Small intestine (tissue), 7 donors: ENCODE data around the gene C1orf105. TPM values are rescaled to one million over a fixed set of nuclear protein-coding genes. Genes with fewer than 3 reads are reported as not detected.
"Not testable (repeated sequence)": the region's sequence is repeated elsewhere in the genome, so short reads cannot be mapped to it uniquely, and the experiment has no call there.

Source experiments
- DNase-seq, 2 donors: peaks; one replicate each; pipeline versions ENCODE4 v3.0.0 to v3.0.0-alpha.2; 2013
- FAIRE-seq: peaks from 2 replicates; lab custom pipeline; 2012; peaks lifted over from hg19 to GRCh38; lab: Jason Lieb, UNC
- H3K27ac ChIP-seq, 3 donors: one replicate each; pipeline ENCODE4 v1.5.1; 2013; ENCODE audit warnings: low read length in 2 of 3, mild to moderate bottlenecking in 2 of 3, control low read depth in 1 of 3, inconsistent platforms in 1 of 3, low read depth in 1 of 3, moderate library complexity in 1 of 3
- H3K27me3 ChIP-seq, 3 donors: one replicate each; pipeline ENCODE4 v1.6.1; 2013; ENCODE audit warnings: low read length in 3 of 3, inconsistent platforms in 1 of 3; ENCODE audit not compliant: control insufficient read depth in 3 of 3, insufficient read depth in 3 of 3
- H3K36me3 ChIP-seq, 3 donors: one replicate each; pipeline ENCODE4 v1.6.1; 2013; ENCODE audit warnings: low read length in 3 of 3, inconsistent platforms in 1 of 3, low read depth in 1 of 3, mild to moderate bottlenecking in 1 of 3, moderate library complexity in 1 of 3; ENCODE audit not compliant: control insufficient read depth in 3 of 3, insufficient read depth in 2 of 3
- H3K4me1 ChIP-seq, 3 donors: one replicate each; pipeline ENCODE4 v1.6.1; 2013; ENCODE audit warnings: low read length in 2 of 3, inconsistent platforms in 1 of 3, low read depth in 1 of 3, mild to moderate bottlenecking in 1 of 3, moderate library complexity in 1 of 3; ENCODE audit not compliant: control insufficient read depth in 3 of 3, insufficient read depth in 2 of 3
- H3K4me3 ChIP-seq, 3 donors: one replicate each; pipeline ENCODE4 v1.5.1; 2013; ENCODE audit warnings: low read length in 3 of 3, control low read depth in 1 of 3, inconsistent platforms in 1 of 3, low read depth in 1 of 3, mild to moderate bottlenecking in 1 of 3, moderate library complexity in 1 of 3
- H3K9me3 ChIP-seq, 2 donors: one replicate each; pipeline ENCODE4 v1.6.1; 2013; ENCODE audit warnings: low read depth in 1 of 2, low read length in 1 of 2; ENCODE audit not compliant: control insufficient read depth in 2 of 2, insufficient read depth in 1 of 2
- WGBS, 3 donors: extraction: QIAGEN DNeasy Blood & Tissue Kit; methylation state at CpG; one replicate each; pipeline ENCODE4 v1.1.7; 2013; 5-methylcytosine and 5-hydroxymethylcytosine counted together
- polyA plus RNA-seq, 4 donors: library from polyadenylated mRNA; stranded (reverse) in 3 of 4; unstranded in 1 of 4; fragments of 200-250 nt in 3 of 4; fragments of 120-200 nt in 1 of 4; gene quantifications; one replicate each; pipeline versions ENCODE4 v1.2.1 to v1.2.3, GENCODE V29; 2013
- donor health status: healthy with polysubstance abuse.
- donor health status: control.
- donor health status: control.
- donor health status: Bipolar disorder and iron deficiency.
- donor health status: healthy.

Gene C1orf105
- polyA plus RNA-seq, 4 donors = 0.10 to 1.1 (median 0.99) TPM; not detected in 1

GRCh38 chr1:172423336-172423735, 2.9 kb downstream of the C1orf105 start:
- WGBS, 3 donors = 93 to 96% (median 94%) methylated on average over 2 of the region's 2 CpGs
- no peak overlapping the region for H3K27ac ChIP-seq
- no peaks in the 10 kb centered on the region for H3K27me3 ChIP-seq
- no peaks in the 10 kb centered on the region for H3K4me1 ChIP-seq
- no peak for DNase-seq
- H3K4me3 ChIP-seq = no peak overlapping the region
- H3K36me3 ChIP-seq = no peaks in the 10 kb centered on the region
- H3K9me3 ChIP-seq = no peaks in the 10 kb centered on the region
- no peak for FAIRE-seq

GRCh38 chr1:172425339-172425738, 4.9 kb downstream of the C1orf105 start:
- Histone ChIP-seq H3K4me3 (no peak overlapping the region), H3K27me3 (no peaks in the 10 kb centered on the region), H3K36me3 (no peaks in the 10 kb centered on the region), H3K9me3 (no peaks in the 10 kb centered on the region), H3K4me1 (no peaks in the 10 kb centered on the region), H3K27ac (no peak overlapping the region)
- whole genome bisulfite sequencing, 3 donors = 84 to 92% (median 87%) methylated on average over 3 of the region's 3 CpGs
- DNase-seq = no peak
- FAIRE-seq = no peak

GRCh38 chr1:172427191-172427590, 6.7 kb downstream of the C1orf105 start:
- Histone ChIP-seq H3K36me3 (no peaks in the 10 kb centered on the region), H3K27ac (no peak overlapping the region), H3K27me3 (no peaks in the 10 kb centered on the region), H3K9me3 (peaks cover 0 to 3% of the 10 kb centered on the region in 2 donors), H3K4me1 (no peaks in the 10 kb centered on the region), H3K4me3 (no peak overlapping the region)
- 95 to 98% (median 95%) methylated on average over 2 of the region's 2 CpGs for WGBS, 3 donors
- no peak for FAIRE-seq
- DNase-seq = no peak

GRCh38 chr1:172429331-172430127, 9.0 kb downstream of the C1orf105 start:
- FAIRE-seq (no peak), DNase-seq (peak; percentile 71 to 75)
- H3K4me3 ChIP-seq = no peak overlapping the region
- 48 to 82% (median 75%) methylated on average over 1 of the region's 1 CpG for WGBS, 3 donors
- no peaks in the 10 kb centered on the region for H3K36me3 ChIP-seq
- no peaks in the 10 kb centered on the region for H3K27me3 ChIP-seq
- H3K27ac ChIP-seq = no peak overlapping the region
- H3K4me1 ChIP-seq = no peaks in the 10 kb centered on the region
- peaks cover 0 to 3% of the 10 kb centered on the region in 2 donors for H3K9me3 ChIP-seq

- Histone ChIP-seq H3K4me1 (no peaks in the 10 kb centered on the region), H3K27me3 (no peaks in the 10 kb centered on the region), H3K27ac (no peak overlapping the region), H3K9me3 (peaks cover 0 to 3% of the 10 kb centered on the region in 2 donors), H3K4me3 (no peak overlapping the region), H3K36me3 (no peaks in the 10 kb centered on the region)
- no peak for FAIRE-seq
- DNase-seq = no peak
- 81 to 94% (median 92%) methylated on average over 1 of the region's 1 CpG for WGBS, 3 donors
Measured at GRCh38 chr1:172430128-172430454, 9.6 kb downstream of the C1orf105 start.

- no peak for FAIRE-seq
- WGBS, 3 donors = 67 to 72% (median 70%) methylated on average over 2 of the region's 2 CpGs
Measured at GRCh38 chr1:172431204-172431603, 10.7 kb downstream of the C1orf105 start.

DNA sequence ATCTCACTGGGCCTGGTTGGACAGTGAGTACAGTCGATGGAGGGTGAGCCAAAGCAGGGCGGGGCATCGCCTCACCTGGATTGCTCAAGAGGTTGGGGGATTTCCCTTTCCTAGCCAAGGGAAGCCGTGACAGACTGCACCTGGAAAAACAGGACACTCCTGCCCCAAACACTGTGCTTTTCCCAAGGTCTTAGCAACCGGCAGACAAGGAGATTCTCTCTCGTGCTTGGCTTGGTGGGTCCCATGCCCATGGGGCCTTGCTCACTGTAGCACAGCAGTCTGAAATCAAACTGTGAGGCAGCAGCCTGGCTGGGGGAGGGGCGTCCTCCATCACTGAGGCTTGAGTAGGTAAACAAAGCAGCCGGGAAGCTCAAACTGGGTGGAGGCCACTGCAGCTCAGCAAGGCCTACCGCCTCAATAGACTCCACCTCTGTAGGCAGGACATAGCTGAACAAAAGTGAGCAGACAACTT, 11.3 kb downstream of the C1orf105 start:
- no peaks in the 10 kb centered on the region for H3K4me1 ChIP-seq
- H3K9me3 ChIP-seq = peaks cover 0 to 3% of the 10 kb centered on the region in 2 donors
- FAIRE-seq = no peak
- no peaks in the 10 kb centered on the region for H3K27me3 ChIP-seq
- DNase-seq = peak; percentile 57 to 68
- 11 to 54% (median 29%) methylated on average over 9 of the region's 9 CpGs for WGBS, 3 donors
- peak overlapping the region in 1 of 3 donors; percentile 23 for H3K27ac ChIP-seq
- H3K36me3 ChIP-seq = no peaks in the 10 kb centered on the region
- H3K4me3 ChIP-seq = no peak overlapping the region

More at GRCh38 chr1:172431204-172431603, 10.7 kb downstream of the C1orf105 start:
- no peak for DNase-seq
- Histone ChIP-seq H3K4me1 (no peaks in the 10 kb centered on the region), H3K36me3 (no peaks in the 10 kb centered on the region), H3K27ac (no peak overlapping the region), H3K9me3 (peaks cover 0 to 3% of the 10 kb centered on the region in 2 donors), H3K4me3 (no peak overlapping the region), H3K27me3 (no peaks in the 10 kb centered on the region)

DNA sequence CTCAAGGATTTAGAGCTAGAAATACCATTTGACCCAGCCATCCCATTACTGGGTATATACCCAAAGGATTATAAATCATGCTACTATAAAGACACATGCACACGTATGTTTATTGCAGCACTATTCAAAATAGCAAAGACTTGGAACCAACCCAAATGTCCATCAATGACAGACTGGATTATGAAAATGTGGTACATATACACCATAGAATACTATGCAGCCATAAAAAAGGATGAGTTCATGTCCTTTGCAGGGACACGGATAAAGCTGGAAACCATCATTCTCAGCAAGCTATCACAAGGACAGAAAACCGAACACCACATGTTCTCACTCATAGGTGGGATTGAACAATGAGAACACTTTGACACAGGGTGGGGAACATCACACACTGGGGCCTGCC, 16.7 kb downstream of the C1orf105 start:
- DNase-seq, H3K9me3 ChIP-seq, H3K27me3 ChIP-seq, H3K36me3 ChIP-seq, H3K27ac ChIP-seq, H3K4me3 ChIP-seq, FAIRE-seq, H3K4me1 ChIP-seq: not testable (repeated sequence)
- 91 to 97% (median 92%) methylated on average over 3 of the region's 3 CpGs for WGBS, 3 donors
